GM10248 (cell line): ENCODE data around the gene MTA1.

Source experiments
- CTCF ChIA-PET: fragments of 300-600 bp; sonication (Branson Sonifier 250); formaldehyde crosslinking; extraction: SDS; loops from one replicate; lab custom pipeline; 2021; ENCODE audit warnings: antibody characterized with exemption; lab: Yijun Ruan, JAX
- POLR2A ChIA-PET: fragments of 350-650 bp; sonication (Branson Sonifier 250); formaldehyde crosslinking; extraction: SDS; loops from one replicate; lab custom pipeline; 2020; ENCODE audit warnings: antibody characterized with exemption; lab: Yijun Ruan, JAX
- DNase-seq: peaks from one replicate; pipeline ENCODE4 v3.0.0; 2012; ENCODE audit errors: extremely low spot score
- CTCF ChIP-seq: IDR thresholded peaks from 2 replicates; pipeline ENCODE4 v1.5.1; 2012; ENCODE audit warnings: mild to moderate bottlenecking, low read depth; ENCODE audit errors: extremely low read depth, missing control alignments, control extremely low read depth

MTA1 gene

GRCh38 chr14:105383083-105383730 lies 36.4 kb upstream of the MTA1 start:
- ChIA-PET POLR2A (no interaction called here), CTCF (interaction anchor here (1.7 to 3.0 kb wide), 2 partner anchors 12 to 98 kb away, joined by 8 to 14 read pairs; no protein-coding TSS in a partner anchor)
- no peak for TF ChIP-seq CTCF
- DNase-seq = no peak

- CTCF ChIA-PET = interaction anchor here (1.0 to 3.0 kb wide), 3 partner anchors 13 to 106 kb away, joined by 3 to 14 read pairs (median 4); no protein-coding TSS in a partner anchor
- POLR2A ChIA-PET = no interaction called here
- TF ChIP-seq CTCF = no peak
- no peak for DNase-seq
These were observed 35.5 kb upstream of the MTA1 start for GRCh38 chr14:105384041-105384557.

- TF ChIP-seq CTCF = no peak
- CTCF ChIA-PET = interaction anchor here (0.9 to 3.0 kb wide), 4 partner anchors 14 to 105 kb away, joined by 3 to 14 read pairs (median 4); no protein-coding TSS in a partner anchor
- POLR2A ChIA-PET = no interaction called here
- no peak for DNase-seq
These were observed 34.9 kb upstream of the MTA1 start for GRCh38 chr14:105384605-105385321.

- DNase-seq = no peak
- CTCF ChIA-PET = interaction anchor here (0.9 to 3.0 kb wide), 2 partner anchors 14 to 95 kb away, joined by 3 to 14 read pairs; no protein-coding TSS in a partner anchor
- TF ChIP-seq CTCF = no peak
- POLR2A ChIA-PET = no interaction called here
These were observed 34.3 kb upstream of the MTA1 start for GRCh38 chr14:105385322-105385637.

GRCh38 chr14:105385698-105386365 lies 33.8 kb upstream of the MTA1 start:
- ChIA-PET CTCF (interaction anchor here (1.3 to 3.0 kb wide), 3 partner anchors 15 to 18 kb away, joined by 3 to 14 read pairs (median 4); no protein-coding TSS in a partner anchor), POLR2A (no interaction called here)
- DNase-seq = no peak
- no peak for TF ChIP-seq CTCF

GRCh38 chr14:105386581-105387529 lies 32.8 kb upstream of the MTA1 start:
- no peak for TF ChIP-seq CTCF
- no peak for DNase-seq
- ChIA-PET CTCF (interaction anchor here (1.3 to 1.4 kb wide), 2 partner anchors 16 to 17 kb away, joined by 3 to 4 read pairs; no protein-coding TSS in a partner anchor), POLR2A (no interaction called here)
